Right lobe of liver (tissue), 4 donors: Measurements from ENCODE around the gene TAB3.

ENCODE experiments used
- CTCF ChIP-seq, 4 donors: fragments of 200-600 bp in 3 of 4; fragments of 450-650 bp in 1 of 4; IDR thresholded peaks; one replicate each; pipeline versions ENCODE4 v1.5.1 to v1.8.0; 2016 to 2022; ENCODE audit warnings: antibody characterized with exemption in 4 of 4, mild to moderate bottlenecking in 2 of 4
- POLR2A ChIP-seq: fragments of 450-650 bp; IDR thresholded peaks from one replicate; pipeline ENCODE4 v1.6.1; 2017; ENCODE audit warnings: antibody characterized with exemption, mild to moderate bottlenecking
- donor health status: DM: no; HTN: no; CAD: no.
- donor health status: DM: no; HTN: no; CAD: no.
- donor health status: DM: no; HTN: yes; CAD: no.

- TF ChIP-seq CTCF (IDR thresholded peaks at IDR 0.05) (no peak), POLR2A (no peak)
These were observed 49.2 kb upstream of the TAB3 start for GRCh38 chrX:30938295-30938694.
